NCI-H187 treated with DMSO at 0.1 percent for 48 hours (cell line): ENCODE results near the gene FOCAD.
"Not testable (repeated sequence)": the region's sequence is repeated elsewhere in the genome, so short reads cannot be mapped to it uniquely, and the experiment has no call there.

Source experiments
- DNase-seq: peaks from one replicate; lab custom pipeline; 2025; lab: John Stamatoyannopoulos, UW

Gene FOCAD

GRCh38 chr9:20973246-20973947 is 289.3 kb downstream of the FOCAD start:
- DNase-seq, result not testable (repeated sequence)

- not testable (repeated sequence) for DNase-seq
Observed at GRCh38 chr9:20974191-20974938, 290.3 kb downstream of the FOCAD start.

GRCh38 chr9:20978249-20978648 is 294.2 kb downstream of the FOCAD start:
- DNase-seq, result no peak

GRCh38 chr9:20980832-20981455 is 296.9 kb downstream of the FOCAD start:
- no peak for DNase-seq

GRCh38 chr9:20981486-20981885 is 297.4 kb downstream of the FOCAD start:
- DNase-seq, result no peak

- no peak for DNase-seq
Observed at GRCh38 chr9:20984506-20984905, 300.4 kb downstream of the FOCAD start.

GRCh38 chr9:20985851-20986600 is 302.0 kb downstream of the FOCAD start:
- no peak for DNase-seq

GRCh38 chr9:20987521-20987920 is 303.5 kb downstream of the FOCAD start:
- no peak for DNase-seq

- peak; percentile 15 for DNase-seq
Observed at GRCh38 chr9:20988061-20988460, 304.0 kb downstream of the FOCAD start.

- DNase-seq, result no peak
Observed at GRCh38 chr9:20988671-20989315, 304.7 kb downstream of the FOCAD start.

GRCh38 chr9:20989923-20990341 is 305.9 kb downstream of the FOCAD start:
- no peak for DNase-seq

GRCh38 chr9:20990867-20991266 is 306.8 kb downstream of the FOCAD start:
- no peak for DNase-seq

GRCh38 chr9:20994486-20994885 is 310.4 kb downstream of the FOCAD start:
- no peak for DNase-seq

- no peak for DNase-seq
Observed at GRCh38 chr9:20995616-20996015, 311.6 kb downstream of the FOCAD start.

GRCh38 chr9:20996809-20997208 is 312.8 kb downstream of the FOCAD start:
- no peak for DNase-seq

GRCh38 chr9:20997503-20998076 is 313.5 kb downstream of the FOCAD start:
- no peak for DNase-seq

GRCh38 chr9:21001581-21001980 is 317.5 kb downstream of the FOCAD start:
- no peak for DNase-seq

- no peak for DNase-seq
Observed at GRCh38 chr9:21002040-21002439, 318.0 kb downstream of the FOCAD start.

GRCh38 chr9:21015129-21015815 is 331.2 kb downstream of the FOCAD start:
- no peak for DNase-seq

GRCh38 chr9:21015995-21016394 is 331.9 kb downstream of the FOCAD start:
- no peak for DNase-seq
